ENCODE measurements around the gene TRIM8.
A peak's percentile ranks its signal among the peaks of the same experiment; 100 is the strongest.
"Not testable (repeated sequence)": the region's sequence is repeated elsewhere in the genome, so short reads cannot be mapped to it uniquely, and the experiment has no call there.

The TRIM8 gene

GRCh38 chr10:102670871-102671434 lies 26.7 kb downstream of the TRIM8 start:
- no peak for DNase-seq (ENCODE audit: low read depth in 2 of 2)

GRCh38 chr10:102673236-102673818 lies 29.0 kb downstream of the TRIM8 start:
- DNase-seq (ENCODE audit: low read depth in 2 of 2), result no peak

GRCh38 chr10:102673819-102674511 lies 29.7 kb downstream of the TRIM8 start:
- peak; percentile 19 to 40 for DNase-seq (ENCODE audit: low read depth in 2 of 2)

- DNase-seq (ENCODE audit: low read depth in 2 of 2), result no peak
These were observed 30.3 kb downstream of the TRIM8 start for GRCh38 chr10:102674566-102674965.

- DNase-seq (ENCODE audit: low read depth in 2 of 2), result no peak
These were observed 30.9 kb downstream of the TRIM8 start for GRCh38 chr10:102675011-102675665.

GRCh38 chr10:102675666-102676533 lies 31.6 kb downstream of the TRIM8 start:
- DNase-seq (ENCODE audit: low read depth in 2 of 2), result no peak

GRCh38 chr10:102676534-102677315 lies 32.4 kb downstream of the TRIM8 start:
- DNase-seq (ENCODE audit: low read depth in 2 of 2), result no peak

GRCh38 chr10:102677331-102678067 lies 33.2 kb downstream of the TRIM8 start:
- no peak for DNase-seq (ENCODE audit: low read depth in 2 of 2)

GRCh38 chr10:102678068-102678400 lies 33.8 kb downstream of the TRIM8 start:
- no peak for DNase-seq (ENCODE audit: low read depth in 2 of 2)

- DNase-seq (ENCODE audit: low read depth in 2 of 2), result no peak
These were observed 34.6 kb downstream of the TRIM8 start for GRCh38 chr10:102678842-102679289.

GRCh38 chr10:102679596-102679995 lies 35.3 kb downstream of the TRIM8 start:
- DNase-seq (ENCODE audit: low read depth in 2 of 2), result no peak

GRCh38 chr10:102681696-102682095 lies 37.4 kb downstream of the TRIM8 start:
- DNase-seq (ENCODE audit: low read depth in 2 of 2), result no peak

- DNase-seq (ENCODE audit: low read depth in 2 of 2), result no peak
These were observed 38.1 kb downstream of the TRIM8 start for GRCh38 chr10:102682416-102682815.

GRCh38 chr10:102682981-102683380 lies 38.7 kb downstream of the TRIM8 start:
- DNase-seq (ENCODE audit: low read depth in 2 of 2), result no peak

GRCh38 chr10:102683736-102684135 lies 39.5 kb downstream of the TRIM8 start:
- DNase-seq (ENCODE audit: low read depth in 2 of 2), result no peak

GRCh38 chr10:102691285-102692066 lies 47.2 kb downstream of the TRIM8 start:
- DNase-seq (ENCODE audit: low read depth in 2 of 2), result no peak

GRCh38 chr10:102695401-102695800 lies 51.1 kb downstream of the TRIM8 start:
- DNase-seq (ENCODE audit: low read depth in 2 of 2), result not testable (repeated sequence)

- DNase-seq (ENCODE audit: low read depth in 2 of 2), result no peak
These were observed 52.5 kb downstream of the TRIM8 start for GRCh38 chr10:102696736-102697135.

- no peak for DNase-seq (ENCODE audit: low read depth in 2 of 2)
These were observed 54.6 kb downstream of the TRIM8 start for GRCh38 chr10:102698894-102699293.

- DNase-seq (ENCODE audit: low read depth in 2 of 2), result no peak
These were observed 57.0 kb downstream of the TRIM8 start for GRCh38 chr10:102701272-102701671.
